C4-2B (cell line): ENCODE data around the gene DAB1.

ENCODE experiments used
- H3K27ac ChIP-seq: fragments of 450-650 bp; 2 replicates; pipeline ENCODE4 v1.5.1; 2017
- ZFX ChIP-seq: fragments of 450-650 bp; IDR thresholded peaks from 2 replicates; pipeline ENCODE4 v1.6.1; 2017
- TF ChIP-seq, protein P1 (sequence below): fragments of 450-650 bp; conservative IDR thresholded peaks from 2 replicates; pipeline ENCODE4 v1.5.1; 2017; ENCODE audit warnings: mild to moderate bottlenecking

The DAB1 gene

GRCh38 chr1:57195436-57195941 lies 228.4 kb downstream of the DAB1 start:
- no peak for TF ChIP-seq ZFX

DNA sequence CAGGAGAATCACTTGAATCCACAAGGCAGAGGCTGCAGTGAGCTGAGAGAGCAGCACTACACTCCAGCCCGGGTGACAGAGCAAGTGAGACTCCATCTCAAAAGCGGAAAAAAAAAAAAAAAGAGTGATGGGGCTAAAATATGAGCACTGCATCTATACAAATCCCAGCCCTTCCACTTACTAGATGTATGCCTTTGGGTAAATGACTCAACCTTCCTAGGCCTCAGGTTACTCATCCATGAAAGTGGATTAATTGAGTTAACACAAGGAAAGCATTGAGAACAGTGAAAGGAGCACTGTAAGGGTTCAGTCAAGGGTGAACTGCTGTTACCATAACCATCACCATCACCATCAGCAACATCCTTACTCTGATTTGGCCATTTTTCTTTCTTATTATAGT lies 231.6 kb downstream of the DAB1 start:
- no peak for TF ChIP-seq ZFX
- TF ChIP-seq, protein P1, sequence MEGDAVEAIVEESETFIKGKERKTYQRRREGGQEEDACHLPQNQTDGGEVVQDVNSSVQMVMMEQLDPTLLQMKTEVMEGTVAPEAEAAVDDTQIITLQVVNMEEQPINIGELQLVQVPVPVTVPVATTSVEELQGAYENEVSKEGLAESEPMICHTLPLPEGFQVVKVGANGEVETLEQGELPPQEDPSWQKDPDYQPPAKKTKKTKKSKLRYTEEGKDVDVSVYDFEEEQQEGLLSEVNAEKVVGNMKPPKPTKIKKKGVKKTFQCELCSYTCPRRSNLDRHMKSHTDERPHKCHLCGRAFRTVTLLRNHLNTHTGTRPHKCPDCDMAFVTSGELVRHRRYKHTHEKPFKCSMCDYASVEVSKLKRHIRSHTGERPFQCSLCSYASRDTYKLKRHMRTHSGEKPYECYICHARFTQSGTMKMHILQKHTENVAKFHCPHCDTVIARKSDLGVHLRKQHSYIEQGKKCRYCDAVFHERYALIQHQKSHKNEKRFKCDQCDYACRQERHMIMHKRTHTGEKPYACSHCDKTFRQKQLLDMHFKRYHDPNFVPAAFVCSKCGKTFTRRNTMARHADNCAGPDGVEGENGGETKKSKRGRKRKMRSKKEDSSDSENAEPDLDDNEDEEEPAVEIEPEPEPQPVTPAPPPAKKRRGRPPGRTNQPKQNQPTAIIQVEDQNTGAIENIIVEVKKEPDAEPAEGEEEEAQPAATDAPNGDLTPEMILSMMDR, result no peak
- H3K27ac ChIP-seq, result no peak overlapping the region

More at GRCh38 chr1:57195436-57195941, 228.4 kb downstream of the DAB1 start:
- H3K27ac ChIP-seq, result no peak overlapping the region

- H3K27ac ChIP-seq, result no peak overlapping the region
- TF ChIP-seq, protein P1, result no peak
- no peak for TF ChIP-seq ZFX
These were observed 233.0 kb downstream of the DAB1 start for GRCh38 chr1:57190898-57191297.

- no peak for TF ChIP-seq ZFX
- TF ChIP-seq, protein P1, result no peak
- no peak overlapping the region for H3K27ac ChIP-seq
These were observed 235.7 kb downstream of the DAB1 start for GRCh38 chr1:57188168-57188567.

DNA sequence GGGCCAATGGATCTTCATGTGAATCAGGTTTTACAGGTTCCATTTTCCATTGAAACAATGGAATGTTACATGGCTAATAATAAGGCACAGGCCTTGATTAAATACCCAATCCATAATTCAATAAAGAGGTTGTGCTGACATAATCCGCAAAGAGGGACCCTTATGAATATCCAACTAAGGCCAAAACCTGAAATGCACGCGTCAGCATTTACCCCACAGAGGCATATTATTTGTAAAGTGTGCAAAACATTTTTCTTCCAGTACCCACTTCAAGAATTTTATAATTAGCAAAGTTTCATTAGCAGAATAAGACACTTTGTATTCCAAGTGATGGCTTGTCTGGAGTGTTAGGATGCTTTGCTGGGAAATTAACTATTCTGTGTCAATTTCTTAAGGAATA lies 237.4 kb downstream of the DAB1 start:
- H3K27ac ChIP-seq, result no peak overlapping the region
- TF ChIP-seq, protein P1, result no peak
- TF ChIP-seq ZFX, result no peak

- TF ChIP-seq, protein P1, result no peak
- no peak for TF ChIP-seq ZFX
- H3K27ac ChIP-seq, result no peak overlapping the region
These were observed 244.9 kb downstream of the DAB1 start for GRCh38 chr1:57179001-57179400.

- TF ChIP-seq ZFX, result no peak
- TF ChIP-seq, protein P1, result no peak
- H3K27ac ChIP-seq, result no peak overlapping the region
These were observed 248.4 kb downstream of the DAB1 start for GRCh38 chr1:57175506-57175905.

GRCh38 chr1:57172040-57172439 lies 251.8 kb downstream of the DAB1 start:
- TF ChIP-seq, protein P1, result no peak
- TF ChIP-seq ZFX, result no peak
- no peak overlapping the region for H3K27ac ChIP-seq
